Ovary (tissue), 9 donors: ENCODE measurements around the gene IFNLR1. TPM values are rescaled to one million over a fixed set of nuclear protein-coding genes. Genes with fewer than 3 reads are reported as not detected.

Experiments used
- DNase-seq, 5 donors: peaks; one replicate each; pipeline ENCODE4 v3.0.0-alpha.2; 2019 to 2020
- H3K27ac ChIP-seq, 2 donors: fragments of 200-600 bp; one replicate each; pipeline versions ENCODE4 v1.5.1 to v1.8.0; 2019 to 2022
- H3K27me3 ChIP-seq: fragments of 200-600 bp; one replicate; pipeline ENCODE4 v1.8.0; 2022
- H3K36me3 ChIP-seq: fragments of 200-600 bp; sonication (generic); one replicate; pipeline ENCODE4 v1.5.1; 2019
- H3K4me1 ChIP-seq: one replicate; pipeline ENCODE4 v1.8.1; 2013; ENCODE audit warnings: mild to moderate bottlenecking, moderate library complexity; ENCODE audit not compliant: insufficient read depth
- H3K4me3 ChIP-seq: fragments of 200-600 bp; sonication (generic); one replicate; pipeline ENCODE4 v1.5.1; 2017
- H3K9me3 ChIP-seq, 2 donors: fragments of 200-600 bp in 1 of 2; sonication (generic) in 1 of 2; one replicate each; pipeline versions ENCODE4 v1.5.1 to v1.8.1; 2013 to 2019; ENCODE audit warnings: mild to moderate bottlenecking in 1 of 2, moderate library complexity in 1 of 2
- CTCF ChIP-seq, 3 donors: fragments of 450-650 bp in 2 of 3; fragments of 200-600 bp in 1 of 3; IDR thresholded peaks; one replicate each; pipeline versions ENCODE4 v1.5.1 to v1.8.0; 2016 to 2022; ENCODE audit warnings: antibody characterized with exemption in 3 of 3, mild to moderate bottlenecking in 1 of 3
- EP300 ChIP-seq: sonication (generic); formaldehyde crosslinking; IDR thresholded peaks from one replicate; pipeline ENCODE4 v1.6.1; 2017; ENCODE audit warnings: antibody characterized with exemption
- POLR2A ChIP-seq: fragments of 450-650 bp; IDR thresholded peaks from one replicate; pipeline ENCODE4 v1.6.1; 2017; ENCODE audit warnings: antibody characterized with exemption, mild to moderate bottlenecking, moderate library complexity
- WGBS, 3 donors: extraction: QIAGEN DNeasy Blood & Tissue Kit in 1 of 3; methylation state at CpG; one replicate each; pipeline versions ENCODE4 v1.1.5 to v1.1.7; 2013 to 2017; 5-methylcytosine and 5-hydroxymethylcytosine counted together
- intact Hi-C, 4 donors: fragments of 100-400 bp; cut with DNase I; formaldehyde crosslinking; loops; one replicate each; pipeline versions ENCODE4 v1.11.0 to v1.15.1; 2022 to 2023
- polyA plus RNA-seq, 2 donors: library from polyadenylated mRNA; stranded (reverse); fragments of 200-250 nt in 1 of 2; fragments of 350-450 nt in 1 of 2; fragmentation: Illumina TruSeq in 1 of 2; extraction: RNeasy Lipid Tissue Mini Kit (QIAGEN cat#74804) in 1 of 2; gene quantifications; one replicate each; pipeline ENCODE4 v1.2.3, GENCODE V29; 2013 to 2014
- total RNA-seq, 7 donors: library from RNA; depleted of rRNA in 2 of 7; stranded (reverse); fragments of >200 nt in 2 of 7; fragmentation: NEBNext Ultra II Directional in 3 of 7; extraction: Animal tissue kit (Norgen Biotek cat#: 25700) in 3 of 7; gene quantifications; one replicate each; pipeline versions ENCODE4 v1.1.0 to v1.2.4, GENCODE V29; 2016 to 2023
- donor health status: DM: no; HTN: no; CAD: no; lungs with moderate emphysema.
- donor health status: DM: no; HTN: no; CAD: no.
- donor health status: Bipolar disorder and iron deficiency.
- donor health status: DM: yes; HTN: yes; CAD: no.
- donor health status: DM: no; HTN: no; CAD: no.
- donor health status: DM: yes; HTN: yes; CAD: no.

The IFNLR1 gene
- total and polyA plus RNA-seq, 9 donors: 0.40 to 2.8 (median 1.8) TPM

GRCh38 chr1:24190983-24191461 is 3.9 kb upstream of the IFNLR1 start:
- TF ChIP-seq EP300 (no peak), CTCF (IDR thresholded peaks at IDR 0.05) (no peak), POLR2A (no peak)
- WGBS, 3 donors: 90 to 93% (median 93%) methylated on average over 3 of the region's 3 CpGs
- H3K27me3 ChIP-seq: no peaks in the 10 kb centered on the region

GRCh38 chr1:24189528-24189927 is 2.4 kb upstream of the IFNLR1 start:
- Histone ChIP-seq H3K27me3 (no peaks in the 10 kb centered on the region), H3K27ac (no peak overlapping the region), H3K9me3 (no peaks in the 10 kb centered on the region), H3K4me3 (no peak overlapping the region), H3K4me1 (no peaks in the 10 kb centered on the region), H3K36me3 (no peaks in the 10 kb centered on the region)
- intact Hi-C loops: no loop called here
- no peak for DNase-seq
- 81 to 83% (median 83%) methylated on average over 7 of the region's 7 CpGs for WGBS, 3 donors
- TF ChIP-seq POLR2A (no peak), EP300 (no peak), CTCF (IDR thresholded peaks at IDR 0.05) (no peak)

More at GRCh38 chr1:24190983-24191461, 3.9 kb upstream of the IFNLR1 start:
- no peak for DNase-seq
- no peak overlapping the region for H3K27ac ChIP-seq
- H3K36me3 ChIP-seq: no peaks in the 10 kb centered on the region
- H3K4me3 ChIP-seq: no peak overlapping the region
- no peaks in the 10 kb centered on the region for H3K9me3 ChIP-seq
- H3K4me1 ChIP-seq: no peaks in the 10 kb centered on the region
- intact Hi-C loops: loop anchor here in 1 of 4 donors (10.0 kb wide), 1 partner anchor 444 kb away; no protein-coding TSS in a partner anchor

- intact Hi-C loops: no loop called here
- TF ChIP-seq POLR2A (no peak), CTCF (IDR thresholded peaks at IDR 0.05) (no peak), EP300 (no peak)
- peak overlapping the region; percentile 24 to 48 for H3K27ac ChIP-seq
- 41 to 48% (median 43%) methylated on average over 8 of the region's 8 CpGs for WGBS, 3 donors
- peak overlapping the region; percentile 39 for H3K4me3 ChIP-seq
- no peaks in the 10 kb centered on the region for H3K4me1 ChIP-seq
- H3K36me3 ChIP-seq: no peaks in the 10 kb centered on the region
- no peaks in the 10 kb centered on the region for H3K27me3 ChIP-seq
- H3K9me3 ChIP-seq: no peaks in the 10 kb centered on the region
- no peak for DNase-seq
Observed at GRCh38 chr1:24186711-24186992, 437 bp downstream of the IFNLR1 start.

GRCh38 chr1:24186031-24186710 is 918 bp downstream of the IFNLR1 start:
- WGBS, 3 donors: 78 to 86% (median 83%) methylated on average over 13 of the region's 13 CpGs
- no peaks in the 10 kb centered on the region for H3K9me3 ChIP-seq
- TF ChIP-seq EP300 (no peak), CTCF (IDR thresholded peaks at IDR 0.05) (no peak), POLR2A (no peak)
- no peak for DNase-seq
- no peaks in the 10 kb centered on the region for H3K27me3 ChIP-seq
- H3K27ac ChIP-seq: peak overlapping the region in 1 of 2 donors; percentile 24
- intact Hi-C loops: no loop called here
- H3K4me3 ChIP-seq: peak overlapping the region; percentile 39
- no peaks in the 10 kb centered on the region for H3K4me1 ChIP-seq
- no peaks in the 10 kb centered on the region for H3K36me3 ChIP-seq
